ENCODE measurements around the gene UGT1A10. TPM values are rescaled to one million over a fixed set of nuclear protein-coding genes. Genes with fewer than 3 reads are reported as not detected.

UGT1A10 gene
- total and polyA plus RNA-seq, 2 of the 13 experiments (the other 11 are each of a cell fraction or from before 2014, with no cell fraction given): not detected

GRCh38 chr2:233754872-233755611, 118.8 kb downstream of the UGT1A10 start:
- intact Hi-C loops (cut with micrococcal nuclease; ENCODE audit: unreplicated experiment): no loop called here
- FAIRE-seq (no peak), ATAC-seq (no peak), DNase-seq (ENCODE audit: low spot score) (no peak)
- 96% methylated on average over 38 of the region's 44 CpGs for WGBS (ENCODE audit: low lambda C conversion rate)
- Histone ChIP-seq H2AFZ (ENCODE audit: low read length) (no peak overlapping the region), H3K4me2 (ENCODE audit: low read depth, low read length) (no peak overlapping the region), H3K4me3 (replicated peaks in 1 of 3; ENCODE audit: insufficient read depth in 1 of 3, low read depth in 2 of 3, low read length in 3 of 3) (no peak overlapping the region), H3K79me2 (ENCODE audit: insufficient read depth, low read length) (no peaks in the 10 kb centered on the region), H3K27ac (ENCODE audit: extremely low read length, insufficient read depth, low read length) (no peak overlapping the region), H3K9ac (ENCODE audit: insufficient read depth, low read depth, low read length) (no peak overlapping the region), H4K20me1 (ENCODE audit: insufficient read depth, low read length) (no peaks in the 10 kb centered on the region), H3K4me1 (ENCODE audit: insufficient read depth, low read length) (peaks cover 41% of the 10 kb centered on the region), H3K9me3 (ENCODE audit: low read length) (peaks cover 23% of the 10 kb centered on the region), H3K36me3 (replicated peaks in 1 of 2; ENCODE audit: control insufficient read depth in 1 of 2, insufficient read depth in 2 of 2, low read length in 2 of 2) (no peaks in the 10 kb centered on the region), H3K27me3 (ENCODE audit: control insufficient read depth in 1 of 2, insufficient read depth in 2 of 2, low read length in 2 of 2) (peaks cover 7 to 78% of the 10 kb centered on the region in 2 experiments; a peak in 4 of 5 replicates)
- ChIA-PET POLR2A (no interaction called here), CTCF (ENCODE audit: low intra/inter-chr PET ratio, low total read pairs) (no interaction called here)
- in situ Hi-C loops (cut with HindIII; ENCODE audit: extremely low pct_ligation_motif_present, low pct_unique_long_range_greater_than_20kb): no loop called here
- TF ChIP-seq ZNF687 (CRISPR knock-in tag; IDR thresholded peaks at IDR 0.05) (0 out of 2 replicates have a peak, but pooled peaks have one; percentile 23), JUN (CRISPR knock-in tag; IDR thresholded peaks at IDR 0.05) (no peak), HMGXB4 (CRISPR knock-in tag; IDR thresholded peaks at IDR 0.05; ENCODE audit: borderline replicate concordance in 1 of 2, low read depth in 1 of 2) (no peak)
- no TSS peak for BruUV-seq (replicated peaks)
